GM12892 (cell line): ENCODE measurements around the gene TMEM106A.

Source experiments
- POLR2A ChIP-seq: IDR thresholded peaks from 2 replicates; pipeline ENCODE4 v1.6.1; 2011; ENCODE audit warnings: low read depth, low read length, control low read depth
- POLR2AphosphoS5 ChIP-seq: IDR thresholded peaks from 2 replicates; pipeline ENCODE4 v1.6.1; 2011; ENCODE audit warnings: low read depth, low read length, control low read depth
- TAF1 ChIP-seq: IDR thresholded peaks from 2 replicates; pipeline ENCODE4 v1.6.1; 2011; ENCODE audit warnings: low read depth, mild to moderate bottlenecking, control low read depth, low read length, borderline replicate concordance

DNA sequence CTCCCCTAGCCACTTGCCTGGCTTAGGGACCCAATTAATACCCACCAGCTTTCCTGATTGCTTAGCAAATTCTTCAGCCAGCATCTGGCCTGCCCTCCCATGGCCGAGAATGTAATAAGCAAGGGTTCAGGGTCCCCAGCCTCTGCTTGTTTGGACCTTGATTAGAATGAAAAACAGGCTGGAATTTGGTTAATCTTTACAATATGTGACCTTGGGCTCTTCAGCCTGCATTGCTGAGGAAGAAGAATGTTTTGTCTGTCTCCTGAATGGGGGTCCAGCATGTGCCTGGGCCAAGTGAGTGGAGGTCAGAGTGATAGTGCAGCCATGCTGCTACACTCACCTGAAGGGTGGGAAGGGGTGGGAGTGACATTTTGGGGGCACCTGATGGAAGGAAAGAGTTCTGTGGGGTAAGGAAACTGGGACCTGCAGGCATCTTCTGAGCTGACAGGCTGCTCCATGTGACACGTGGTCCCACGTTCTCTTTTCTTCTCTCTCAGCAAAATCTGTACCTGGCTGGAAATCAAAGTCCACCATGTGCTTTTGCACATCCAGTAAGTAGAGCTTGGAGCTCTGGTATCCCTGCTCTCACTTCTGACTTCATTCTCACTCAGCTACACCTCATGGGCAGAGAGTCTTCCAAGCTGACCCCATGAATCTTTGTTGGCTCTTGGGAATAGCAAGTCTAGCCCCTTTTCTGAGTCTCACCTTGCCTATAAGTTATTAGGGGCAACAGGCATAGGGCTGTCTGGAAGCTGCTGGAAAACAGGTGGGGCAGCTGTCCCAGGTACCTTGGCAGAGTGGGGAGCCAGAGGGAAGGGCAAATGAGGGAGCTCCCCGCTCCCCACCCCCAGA, 5.3 kb downstream of the TMEM106A start:
- TF ChIP-seq POLR2A: no peak
- no peak for TF ChIP-seq POLR2AphosphoS5
- TF ChIP-seq TAF1: no peak
